ENCODE measurements around the gene TPP2. TPM values are rescaled to one million over a fixed set of nuclear protein-coding genes. Genes with fewer than 3 reads are reported as not detected.

Gene TPP2
- total RNA-seq, 1 experiment from 2014 or later: 35.1 TPM

DNA sequence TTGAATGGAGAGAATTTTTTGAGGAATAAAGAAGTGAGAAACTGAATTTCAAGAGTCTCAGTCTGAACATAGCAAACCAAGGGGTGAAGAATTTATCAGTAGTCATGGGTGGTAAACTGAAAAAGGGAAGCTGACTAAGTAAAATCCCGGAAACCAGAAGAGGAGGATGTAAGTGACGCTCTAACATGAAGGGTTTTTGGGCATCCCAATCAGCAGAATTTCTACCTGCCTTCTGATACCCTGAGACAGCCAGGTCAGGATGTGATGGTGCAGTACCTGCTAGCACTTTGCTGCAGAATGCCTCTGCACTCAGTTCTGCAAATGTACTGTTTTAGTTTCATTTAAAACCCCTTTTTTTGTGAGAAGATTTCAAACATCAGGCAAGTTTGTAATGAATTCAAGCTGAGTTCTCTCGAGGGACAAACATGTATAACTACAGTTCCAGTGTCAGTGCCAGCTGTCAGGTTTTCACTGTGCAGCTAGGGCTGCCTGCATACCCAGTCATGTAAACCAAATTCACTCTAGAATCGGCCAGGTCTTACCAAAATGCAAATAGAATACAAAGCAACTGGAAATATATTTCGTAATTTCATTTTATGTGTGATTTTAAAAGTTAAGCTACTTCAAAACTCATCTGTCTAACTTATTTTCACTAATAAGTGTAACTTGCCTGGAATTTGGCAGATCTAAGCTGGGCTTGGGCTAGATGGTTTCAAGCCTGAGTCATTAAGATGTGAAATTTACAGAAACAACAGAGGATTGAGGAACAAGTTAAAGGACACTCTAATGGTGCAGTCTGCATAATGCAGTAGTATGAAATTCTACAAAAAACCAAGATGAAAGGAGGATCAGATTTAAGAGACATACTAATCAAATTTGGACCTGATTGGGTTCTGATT is 84.3 kb downstream of the TPP2 start:
- no peaks in the 10 kb centered on the region for H3K79me2 ChIP-seq (ENCODE audit: low read depth)
- BruUV-seq (replicated peaks): no TSS peak
- H3K36me3 ChIP-seq (ENCODE audit: low read depth): 0 out of 2 replicates have a peak, but pooled peaks cover 3% of the 10 kb centered on the region
- intact Hi-C loops (cut with micrococcal nuclease; ENCODE audit: unreplicated experiment): no loop called here
- no peak overlapping the region for H3K4me3 ChIP-seq
- no peak for TF ChIP-seq EZH2 (IDR thresholded peaks at IDR 0.05; ENCODE audit: low read depth)
- TF ChIP-seq, protein P1, sequence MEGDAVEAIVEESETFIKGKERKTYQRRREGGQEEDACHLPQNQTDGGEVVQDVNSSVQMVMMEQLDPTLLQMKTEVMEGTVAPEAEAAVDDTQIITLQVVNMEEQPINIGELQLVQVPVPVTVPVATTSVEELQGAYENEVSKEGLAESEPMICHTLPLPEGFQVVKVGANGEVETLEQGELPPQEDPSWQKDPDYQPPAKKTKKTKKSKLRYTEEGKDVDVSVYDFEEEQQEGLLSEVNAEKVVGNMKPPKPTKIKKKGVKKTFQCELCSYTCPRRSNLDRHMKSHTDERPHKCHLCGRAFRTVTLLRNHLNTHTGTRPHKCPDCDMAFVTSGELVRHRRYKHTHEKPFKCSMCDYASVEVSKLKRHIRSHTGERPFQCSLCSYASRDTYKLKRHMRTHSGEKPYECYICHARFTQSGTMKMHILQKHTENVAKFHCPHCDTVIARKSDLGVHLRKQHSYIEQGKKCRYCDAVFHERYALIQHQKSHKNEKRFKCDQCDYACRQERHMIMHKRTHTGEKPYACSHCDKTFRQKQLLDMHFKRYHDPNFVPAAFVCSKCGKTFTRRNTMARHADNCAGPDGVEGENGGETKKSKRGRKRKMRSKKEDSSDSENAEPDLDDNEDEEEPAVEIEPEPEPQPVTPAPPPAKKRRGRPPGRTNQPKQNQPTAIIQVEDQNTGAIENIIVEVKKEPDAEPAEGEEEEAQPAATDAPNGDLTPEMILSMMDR (conservative IDR thresholded peaks at IDR 0.05): no peak
- H3F3A ChIP-seq (ENCODE audit: insufficient read depth, low read depth): peaks cover 7% of the 10 kb centered on the region; the same call in 1 of the 2 replicates
- H3K9me2 ChIP-seq (ENCODE audit: insufficient read depth): no peaks in the 10 kb centered on the region
- H3K4me2 ChIP-seq: no peak overlapping the region
- no peaks in the 10 kb centered on the region for H3K4me1 ChIP-seq (replicated peaks; ENCODE audit: insufficient read depth)
- H3K27ac ChIP-seq: no peak overlapping the region
- no peak overlapping the region for H2AFZ ChIP-seq
- ChIA-PET CTCF (no interaction called here), POLR2A (ENCODE audit: unreplicated experiment) (no interaction called here)
- no peak for DNase-seq
- no peaks in the 10 kb centered on the region for H3K27me3 ChIP-seq (ENCODE audit: insufficient read depth, low read depth)
- no peaks in the 10 kb centered on the region for H3K9me3 ChIP-seq (ENCODE audit: insufficient read depth, low read depth)
- no peaks in the 10 kb centered on the region for H4K20me1 ChIP-seq (ENCODE audit: insufficient read depth)

DNA sequence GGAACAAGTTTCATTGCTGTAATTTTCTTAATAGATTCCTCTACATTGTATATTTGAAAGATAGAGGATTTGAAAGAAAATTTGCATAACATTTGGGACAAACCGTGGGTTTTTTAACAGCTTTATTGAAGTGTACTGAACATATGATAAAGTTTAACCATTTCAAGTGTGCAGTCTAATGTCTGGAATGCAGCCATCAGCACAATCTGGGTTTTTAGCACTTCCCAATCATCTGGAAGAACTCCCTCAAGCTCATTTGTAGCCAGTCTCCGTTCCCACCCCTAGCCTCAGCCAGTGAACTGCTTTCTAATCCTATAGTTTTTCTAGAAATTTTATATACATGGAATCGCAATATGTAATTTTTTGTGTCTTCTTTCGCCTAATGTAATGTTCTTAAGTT is 85.4 kb downstream of the TPP2 start:
- H3F3A ChIP-seq (ENCODE audit: insufficient read depth, low read depth): peaks cover 7% of the 10 kb centered on the region; the same call in 1 of the 2 replicates
- H3K36me3 ChIP-seq (ENCODE audit: low read depth): no peaks in the 10 kb centered on the region
- DNase-seq: no peak
- H3K9me3 ChIP-seq (ENCODE audit: insufficient read depth, low read depth): no peaks in the 10 kb centered on the region
- no peaks in the 10 kb centered on the region for H4K20me1 ChIP-seq (ENCODE audit: insufficient read depth)
- H3K4me2 ChIP-seq: no peak overlapping the region
- ChIA-PET CTCF (interaction anchor here (0.6 kb wide), 1 partner anchor 62 kb away, joined by 3 read pairs; no protein-coding TSS in a partner anchor), POLR2A (ENCODE audit: unreplicated experiment) (no interaction called here)
- H3K4me3 ChIP-seq: no peak overlapping the region
- no peak for TF ChIP-seq EZH2 (IDR thresholded peaks at IDR 0.05; ENCODE audit: low read depth)
- TF ChIP-seq, protein P1 (conservative IDR thresholded peaks at IDR 0.05): no peak
- intact Hi-C loops (cut with micrococcal nuclease; ENCODE audit: unreplicated experiment): no loop called here
- H3K27ac ChIP-seq: no peak overlapping the region
- no peaks in the 10 kb centered on the region for H3K9me2 ChIP-seq (ENCODE audit: insufficient read depth)
- BruUV-seq (replicated peaks): no TSS peak
- no peaks in the 10 kb centered on the region for H3K79me2 ChIP-seq (ENCODE audit: low read depth)
- H2AFZ ChIP-seq: no peak overlapping the region
- no peaks in the 10 kb centered on the region for H3K27me3 ChIP-seq (ENCODE audit: insufficient read depth, low read depth)
- no peaks in the 10 kb centered on the region for H3K4me1 ChIP-seq (replicated peaks; ENCODE audit: insufficient read depth)

DNA sequence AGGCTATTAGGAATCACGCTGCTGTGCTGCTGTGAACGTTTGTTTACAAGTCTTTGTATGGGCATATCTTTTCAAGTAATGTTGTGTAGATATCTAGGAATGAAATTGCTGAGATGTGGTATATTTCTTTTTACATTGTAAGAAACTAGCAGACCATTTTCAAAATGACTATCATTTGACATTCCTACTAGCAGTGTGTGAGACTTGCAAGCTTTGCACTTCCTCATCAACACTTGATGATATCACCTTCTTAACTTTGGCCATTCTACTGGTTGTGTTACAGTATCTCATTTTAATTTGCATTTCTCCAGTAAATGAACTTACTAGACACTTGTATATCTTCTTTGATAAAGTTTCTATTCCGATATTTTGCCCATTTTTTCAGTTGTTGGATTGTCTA is 85.9 kb downstream of the TPP2 start:
- POLR2A ChIA-PET (ENCODE audit: unreplicated experiment): no interaction called here
- Histone ChIP-seq H3K27ac (no peak overlapping the region), H2AFZ (no peak overlapping the region), H3K4me3 (no peak overlapping the region), H3K4me2 (no peak overlapping the region), H4K20me1 (ENCODE audit: insufficient read depth) (no peaks in the 10 kb centered on the region), H3K36me3 (ENCODE audit: low read depth) (no peaks in the 10 kb centered on the region), H3K9me2 (ENCODE audit: insufficient read depth) (no peaks in the 10 kb centered on the region), H3K4me1 (replicated peaks; ENCODE audit: insufficient read depth) (no peaks in the 10 kb centered on the region), H3K9me3 (ENCODE audit: insufficient read depth, low read depth) (no peaks in the 10 kb centered on the region), H3K79me2 (ENCODE audit: low read depth) (no peaks in the 10 kb centered on the region), H3K27me3 (ENCODE audit: insufficient read depth, low read depth) (no peaks in the 10 kb centered on the region), H3F3A (ENCODE audit: insufficient read depth, low read depth) (peaks cover 7% of the 10 kb centered on the region; the same call in 1 of the 2 replicates)
- intact Hi-C loops (cut with micrococcal nuclease; ENCODE audit: unreplicated experiment): no loop called here
- no peak for TF ChIP-seq EZH2 (IDR thresholded peaks at IDR 0.05; ENCODE audit: low read depth)
- TF ChIP-seq, protein P1 (conservative IDR thresholded peaks at IDR 0.05): no peak
- CTCF ChIA-PET: no interaction called here
- DNase-seq: no peak
- no TSS peak for BruUV-seq (replicated peaks)
